H9 (cell line): ENCODE results near the gene EHMT2. TPM values are rescaled to one million over a fixed set of nuclear protein-coding genes. Genes with fewer than 3 reads are reported as not detected.

Source experiments
- DNase-seq: peaks from one replicate; pipeline ENCODE4 v3.0.0-alpha.2; 2017
- H2AFZ ChIP-seq: one replicate; pipeline ENCODE4 v1.6.1; 2013; ENCODE audit warnings: mild to moderate bottlenecking, low read length, control low read depth, moderate library complexity
- H2AK5ac ChIP-seq: 2 replicates; pipeline ENCODE4 v1.6.1; 2013; ENCODE audit warnings: low read length, control low read depth, mixed read lengths; ENCODE audit not compliant: insufficient read length
- H2BK120ac ChIP-seq: one replicate; pipeline ENCODE4 v1.6.1; 2013; ENCODE audit warnings: low read depth, mild to moderate bottlenecking, low read length, control low read depth, inconsistent platforms; ENCODE audit not compliant: poor library complexity, severe bottlenecking
- H2BK12ac ChIP-seq: 2 replicates; pipeline ENCODE4 v1.6.1; 2013; ENCODE audit warnings: low read length, control low read depth, mixed read lengths, low read depth; ENCODE audit not compliant: insufficient read length
- H2BK15ac ChIP-seq: 2 replicates; pipeline ENCODE4 v1.6.1; 2013; ENCODE audit warnings: low read depth, low read length, control low read depth
- H2BK20ac ChIP-seq: one replicate; pipeline ENCODE4 v1.6.1; 2013; ENCODE audit warnings: low read depth, mild to moderate bottlenecking, low read length, control low read depth, inconsistent platforms; ENCODE audit not compliant: poor library complexity, severe bottlenecking
- H2BK5ac ChIP-seq: 2 replicates; pipeline ENCODE4 v1.6.1; 2013; ENCODE audit warnings: low read length, control low read depth, mixed read lengths; ENCODE audit not compliant: insufficient read length
- H3K14ac ChIP-seq: 2 replicates; pipeline ENCODE4 v1.6.1; 2013; ENCODE audit warnings: low read length, control low read depth; ENCODE audit not compliant: insufficient read depth
- H3K18ac ChIP-seq: 2 replicates; pipeline ENCODE4 v1.6.1; 2013; ENCODE audit warnings: low read depth, mild to moderate bottlenecking, mixed read lengths, low read length, control low read depth; ENCODE audit not compliant: insufficient read length
- H3K23ac ChIP-seq: 2 replicates; pipeline ENCODE4 v1.6.1; 2013; ENCODE audit warnings: low read length, control low read depth, mixed read lengths, low read depth; ENCODE audit not compliant: insufficient read length
- H3K23me2 ChIP-seq: 2 replicates; pipeline ENCODE4 v1.6.1; 2013; ENCODE audit warnings: low read depth, mild to moderate bottlenecking, mixed read lengths, low read length, control low read depth; ENCODE audit not compliant: insufficient read length, poor library complexity, severe bottlenecking
- H3K27ac ChIP-seq: 2 replicates; pipeline ENCODE4 v1.5.1; 2013; ENCODE audit warnings: low read length, control low read depth, mixed read lengths, low read depth; ENCODE audit not compliant: insufficient read length
- H3K27me3 ChIP-seq: 2 replicates; pipeline ENCODE4 v1.6.1; 2013; ENCODE audit warnings: low read length, control low read depth, inconsistent platforms; ENCODE audit not compliant: insufficient read depth
- H3K4ac ChIP-seq: 2 replicates; pipeline ENCODE4 v1.6.1; 2013; ENCODE audit warnings: low read depth, mild to moderate bottlenecking, control low read depth, inconsistent platforms, low read length, moderate library complexity
- H3K4me1 ChIP-seq: 2 replicates; pipeline ENCODE4 v1.6.1; 2013; ENCODE audit warnings: low read length, control low read depth, inconsistent platforms; ENCODE audit not compliant: insufficient read depth
- H3K4me2 ChIP-seq: 2 replicates; pipeline ENCODE4 v1.6.1; 2013; ENCODE audit warnings: low read length, control low read depth, mixed read lengths; ENCODE audit not compliant: insufficient read length, insufficient read depth
- H3K56ac ChIP-seq: 2 replicates; pipeline ENCODE4 v1.6.1; 2013; ENCODE audit warnings: low read depth, mild to moderate bottlenecking, mixed read lengths, low read length, control low read depth; ENCODE audit not compliant: insufficient read length
- H3K79me1 ChIP-seq: 2 replicates; pipeline ENCODE4 v1.6.1; 2013; ENCODE audit warnings: low read depth, mild to moderate bottlenecking, moderate library complexity, low read length, control low read depth, inconsistent platforms; ENCODE audit not compliant: insufficient read depth, poor library complexity, severe bottlenecking
- H3K79me2 ChIP-seq: 2 replicates; pipeline ENCODE4 v1.6.1; 2013; ENCODE audit warnings: low read length, control low read depth, inconsistent platforms; ENCODE audit not compliant: insufficient read depth
- H3K9ac ChIP-seq: 2 replicates; pipeline ENCODE4 v1.6.1; 2013; ENCODE audit warnings: low read length, control low read depth, mixed read lengths; ENCODE audit not compliant: insufficient read length; ENCODE audit errors: extremely low read depth
- H3K9me3 ChIP-seq: one replicate; pipeline ENCODE4 v1.6.1; 2013; ENCODE audit warnings: low read depth, low read length, inconsistent platforms; ENCODE audit not compliant: control insufficient read depth
- H3T11ph ChIP-seq: one replicate; pipeline ENCODE4 v1.6.1; 2013; ENCODE audit warnings: mild to moderate bottlenecking, low read length, control low read depth, inconsistent platforms
- H4K20me1 ChIP-seq: one replicate; pipeline ENCODE4 v1.6.1; 2013; ENCODE audit not compliant: control insufficient read depth, insufficient read length, insufficient read depth
- H4K5ac ChIP-seq: 2 replicates; pipeline ENCODE4 v1.6.1; 2013; ENCODE audit warnings: low read depth, mild to moderate bottlenecking, mixed read lengths, low read length, control low read depth; ENCODE audit not compliant: insufficient read length
- H4K8ac ChIP-seq: replicated peaks from 2 replicates; pipeline ENCODE4 v1.6.1; 2013; ENCODE audit warnings: low read length, control low read depth, mixed read lengths, low read depth; ENCODE audit not compliant: insufficient read length
- H4K91ac ChIP-seq: 2 replicates; pipeline ENCODE4 v1.6.1; 2013; ENCODE audit warnings: low read depth, mild to moderate bottlenecking, moderate library complexity, mixed read lengths, low read length, control low read depth; ENCODE audit not compliant: insufficient read length
- H3K27ac Mint-ChIP-seq, 3 experiments: 2 replicates in 2 of 3; 3 replicates in 1 of 3; pipeline ENCODE4 v1.8.0; 2020 to 2021; ENCODE audit warnings: mixed read lengths in 3 of 3, mild to moderate bottlenecking in 1 of 3, moderate library complexity in 1 of 3
- H3K27me3 Mint-ChIP-seq: 2 replicates; pipeline ENCODE4 v1.8.0; 2021; ENCODE audit warnings: low read depth, mild to moderate bottlenecking, moderate library complexity, mixed read lengths
- H3K36me3 Mint-ChIP-seq, 3 experiments: 2 replicates in 2 of 3; 3 replicates in 1 of 3; pipeline ENCODE4 v1.8.0; 2020 to 2021; ENCODE audit warnings: low read depth in 3 of 3, mixed read lengths in 3 of 3; ENCODE audit not compliant: insufficient read depth in 1 of 3
- H3K4me1 Mint-ChIP-seq, 2 experiments: 2 replicates each; pipeline ENCODE4 v1.8.0; 2020; ENCODE audit warnings: mixed read lengths in 2 of 2
- H3K4me3 Mint-ChIP-seq, 2 experiments: 2 replicates in 1 of 2; 3 replicates in 1 of 2; pipeline ENCODE4 v1.8.0; 2020 to 2021; ENCODE audit warnings: mild to moderate bottlenecking in 2 of 2, mixed read lengths in 2 of 2, moderate library complexity in 1 of 2
- H3K9me3 Mint-ChIP-seq, 2 experiments: 2 replicates in 1 of 2; 3 replicates in 1 of 2; pipeline ENCODE4 v1.8.0; 2020; ENCODE audit warnings: mild to moderate bottlenecking in 2 of 2, mixed read lengths in 2 of 2, moderate library complexity in 1 of 2
- CTCF ChIP-seq: fragments of 200-600 bp; sonication (generic); conservative IDR thresholded peaks from 3 replicates; pipeline ENCODE4 v1.8.0; 2021; ENCODE audit warnings: antibody characterized with exemption, mild to moderate bottlenecking
- WGBS: extraction: QIAGEN DNeasy Blood & Tissue Kit; methylation state at CpG from one replicate; pipeline ENCODE4 v1.1.7; 2013; ENCODE audit warnings: missing lambda C conversion rate, low lambda C conversion rate, mixed read lengths; ENCODE audit not compliant: insufficient read length; ENCODE audit errors: extremely low coverage; 5-methylcytosine and 5-hydroxymethylcytosine counted together
- total RNA-seq: library from RNA; stranded (reverse); gene quantifications from 2 replicates; pipeline ENCODE4 v1.2.1, GENCODE V29; 2021

Gene EHMT2
- total RNA-seq, 1 experiment from 2014 or later, result 124 TPM

DNA sequence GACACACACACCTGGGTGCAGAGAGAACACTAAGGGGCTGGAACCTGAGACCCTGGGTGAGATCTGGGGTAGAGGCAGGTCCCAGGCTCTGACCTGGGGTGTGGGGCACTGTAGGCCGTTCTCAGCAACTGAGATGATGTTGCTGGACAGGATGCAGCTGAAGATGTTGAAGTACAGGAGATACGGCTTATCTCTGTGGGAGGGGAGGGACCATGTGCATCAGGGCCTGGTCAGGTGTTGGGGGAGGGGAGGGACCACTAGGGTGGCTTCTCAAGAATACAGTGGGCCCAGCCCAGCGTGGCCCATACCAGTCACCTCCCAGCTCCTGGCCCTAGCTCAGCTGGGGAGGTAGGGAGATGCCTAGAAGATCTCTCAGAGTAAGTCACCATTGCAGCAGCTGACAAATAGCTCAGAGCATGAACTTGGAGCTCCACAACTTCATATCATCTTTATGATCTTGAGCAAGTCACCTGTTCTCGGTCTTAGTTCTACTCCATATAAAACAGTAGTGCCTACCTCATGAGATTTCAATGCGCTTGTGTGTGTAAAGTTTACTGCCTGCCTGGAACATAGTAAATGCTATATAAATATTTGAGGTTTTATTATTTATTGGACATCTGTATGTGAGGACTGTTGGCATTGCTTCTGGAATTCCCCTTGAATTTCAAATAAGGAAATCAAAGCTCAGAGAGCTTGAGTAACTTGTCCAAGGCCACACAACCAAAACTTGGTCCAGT, 22.5 kb downstream of the EHMT2 start:
- no peaks in the 10 kb centered on the region for H3K27me3 ChIP-seq
- no peak overlapping the region for H3K18ac ChIP-seq
- no peak overlapping the region for H2BK15ac ChIP-seq
- Mint-ChIP-seq H3K36me3 (peaks cover 5 to 6% (median 6%) of the 10 kb centered on the region in 3 experiments; a peak in 5 of 7 replicates), H3K4me3 (no peak overlapping the region), H3K9me3 (no peaks in the 10 kb centered on the region), H3K27ac (no peak overlapping the region), H3K27me3 (no peaks in the 10 kb centered on the region; the same call in 1 of the 2 replicates), H3K4me1 (peaks cover 12 to 41% of the 10 kb centered on the region in 2 experiments)
- no peak for TF ChIP-seq CTCF
- no peak overlapping the region for H3T11ph ChIP-seq
- no peak overlapping the region for H3K4ac ChIP-seq
- no peak overlapping the region for H2BK20ac ChIP-seq
- no peaks in the 10 kb centered on the region for H3K79me1 ChIP-seq
- H3K4me1 ChIP-seq, result peaks cover 3% of the 10 kb centered on the region; the same call in 1 of the 2 replicates
- no peak overlapping the region for H3K27ac ChIP-seq
- H2BK12ac ChIP-seq, result no peak overlapping the region
- H3K4me2 ChIP-seq, result no peak overlapping the region
- no peak overlapping the region for H4K8ac ChIP-seq
- no peak overlapping the region for H2AK5ac ChIP-seq
- H3K23me2 ChIP-seq, result no peaks in the 10 kb centered on the region
- no peak overlapping the region for H4K5ac ChIP-seq
- H3K79me2 ChIP-seq, result no peaks in the 10 kb centered on the region
- no peak overlapping the region for H3K23ac ChIP-seq
- no peak overlapping the region for H2AFZ ChIP-seq
- no peak overlapping the region for H3K56ac ChIP-seq
- no peak for DNase-seq
- no peak overlapping the region for H2BK5ac ChIP-seq
- H4K91ac ChIP-seq, result no peak overlapping the region
- no peak overlapping the region for H3K9ac ChIP-seq
- H2BK120ac ChIP-seq, result no peak overlapping the region
- H3K9me3 ChIP-seq, result no peaks in the 10 kb centered on the region
- H4K20me1 ChIP-seq, result no peaks in the 10 kb centered on the region
- H3K14ac ChIP-seq, result no peak overlapping the region
- no CpG with 5 or more reads among the region's 5 CpGs for WGBS
